GM19099 (cell line): Measurements from ENCODE around the gene AP3D1.

Source experiments
- POLR2A ChIP-seq: IDR thresholded peaks from 3 replicates; pipeline ENCODE4 v1.6.1; 2011; ENCODE audit warnings: low read depth; ENCODE audit not compliant: insufficient read length; ENCODE audit errors: extremely low read depth

AP3D1 gene

DNA sequence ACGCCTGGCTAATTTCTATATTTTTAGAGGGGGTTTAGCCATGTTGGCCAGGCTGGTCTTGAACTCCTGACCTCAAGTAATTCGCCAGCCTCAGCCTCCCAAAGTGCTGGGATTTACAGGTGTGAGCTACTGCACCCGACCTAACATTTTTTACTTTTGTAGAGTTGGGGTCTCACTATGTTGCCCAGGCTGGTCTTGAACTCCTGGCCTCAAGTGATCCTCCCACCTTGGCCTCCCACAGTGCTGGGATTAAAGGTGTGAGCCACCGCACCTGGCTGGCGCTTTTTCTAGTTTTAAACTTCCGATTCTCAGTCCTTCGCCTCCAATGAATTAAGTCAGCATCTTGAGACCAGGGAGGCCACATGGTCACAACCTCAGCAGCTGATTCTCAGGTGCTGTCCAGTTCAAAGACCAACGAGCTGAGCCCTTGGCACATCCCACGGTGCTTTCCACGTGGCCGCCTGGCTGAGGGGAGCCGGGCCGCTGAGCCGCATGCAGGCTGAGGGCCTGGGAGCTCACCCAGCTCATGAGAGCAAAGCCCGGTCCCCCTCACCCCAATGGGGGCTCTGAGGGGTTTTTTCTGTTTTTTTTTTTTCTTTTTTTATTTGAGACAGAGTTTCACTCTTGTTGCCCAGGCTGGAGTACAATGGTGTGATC, 9.1 kb downstream of the AP3D1 start:
- no peak for TF ChIP-seq POLR2A

DNA sequence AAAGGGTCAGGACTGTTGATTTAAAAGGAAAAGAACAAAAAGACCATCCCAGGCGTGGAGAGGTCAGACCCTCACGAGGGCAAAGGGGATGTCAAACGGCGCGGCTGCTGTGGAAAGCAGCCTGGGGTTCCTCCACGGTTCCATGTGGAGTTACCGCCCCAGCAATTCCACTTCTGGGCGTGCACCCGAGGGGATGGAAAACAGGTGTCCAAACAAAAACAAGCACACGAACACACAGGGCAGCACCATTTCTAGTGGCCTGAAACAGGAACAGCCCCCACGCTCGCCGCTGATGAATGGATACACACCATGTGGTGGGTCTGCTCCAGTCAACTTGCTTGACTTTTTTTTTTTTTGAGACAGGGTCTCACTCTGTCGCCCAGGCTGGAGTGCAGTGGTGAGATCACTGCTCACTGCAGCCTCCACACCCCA, 11.2 kb downstream of the AP3D1 start:
- no peak for TF ChIP-seq POLR2A

DNA sequence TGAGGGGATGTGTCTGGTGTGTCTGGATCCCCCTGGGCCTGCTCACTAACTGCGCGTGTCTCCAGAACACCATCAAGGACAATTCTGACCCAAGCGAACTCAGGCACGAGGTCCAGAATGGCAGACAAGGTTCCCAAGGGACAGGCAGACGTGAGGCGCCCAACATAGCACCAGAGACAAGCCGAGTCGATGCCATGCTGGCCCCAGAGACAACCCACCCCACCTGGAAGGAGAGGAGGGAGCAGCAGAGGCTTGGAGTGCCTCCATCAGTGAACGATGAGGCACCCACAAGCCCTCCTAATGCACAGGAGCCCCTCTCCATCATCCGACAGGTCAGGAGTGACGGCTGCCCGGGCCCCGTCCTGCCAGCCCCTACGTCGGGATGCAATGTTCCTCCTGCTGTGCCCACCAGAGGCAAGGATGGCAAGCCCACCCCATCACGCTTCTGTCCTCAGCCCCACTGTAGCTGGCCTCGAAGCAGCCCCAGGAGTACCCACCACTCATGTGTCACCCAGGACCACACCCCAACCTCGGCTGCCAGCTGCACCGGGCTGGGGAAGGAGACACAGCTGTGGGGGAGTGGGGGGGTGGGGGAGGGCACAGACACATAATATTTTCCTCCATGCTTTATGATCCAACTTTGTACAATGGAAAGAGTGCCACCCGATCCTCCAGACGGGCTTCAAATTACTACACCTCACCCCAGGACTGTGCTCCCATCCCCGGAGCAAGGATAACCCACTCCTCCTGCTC, 11.8 kb downstream of the AP3D1 start:
- TF ChIP-seq POLR2A: no peak

DNA sequence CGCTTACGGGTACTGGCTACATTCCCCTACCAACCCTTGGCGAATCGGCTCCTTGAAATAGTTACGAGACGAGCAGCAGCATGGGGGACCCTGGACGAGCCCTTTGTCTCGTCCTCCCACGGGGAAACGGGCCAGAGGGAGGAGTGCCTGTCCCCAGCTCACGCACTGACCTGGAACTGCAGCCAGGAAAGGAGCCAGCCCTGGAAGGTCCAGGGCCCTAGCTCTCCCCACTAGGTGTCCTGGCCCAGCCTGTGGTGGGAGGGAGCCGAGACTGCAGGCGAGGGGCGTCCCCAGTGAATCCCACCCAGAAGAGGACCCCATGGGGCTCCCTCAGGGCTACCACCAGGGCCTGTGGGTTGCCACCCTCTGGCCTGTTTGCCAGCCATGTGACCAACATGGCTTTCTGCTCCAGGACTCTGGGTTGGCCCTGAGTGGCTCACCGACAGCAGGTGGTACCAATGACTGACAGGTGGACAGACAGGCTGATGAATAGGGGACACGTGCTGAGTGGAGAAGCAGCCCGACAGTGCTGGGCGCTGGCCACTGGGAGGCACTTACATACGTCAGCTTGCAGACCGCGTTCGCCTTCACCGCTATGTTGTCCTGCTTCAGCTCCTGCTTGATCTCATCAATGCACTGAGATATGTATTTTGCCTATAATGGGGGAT, 13.2 kb downstream of the AP3D1 start:
- TF ChIP-seq POLR2A: no peak

DNA sequence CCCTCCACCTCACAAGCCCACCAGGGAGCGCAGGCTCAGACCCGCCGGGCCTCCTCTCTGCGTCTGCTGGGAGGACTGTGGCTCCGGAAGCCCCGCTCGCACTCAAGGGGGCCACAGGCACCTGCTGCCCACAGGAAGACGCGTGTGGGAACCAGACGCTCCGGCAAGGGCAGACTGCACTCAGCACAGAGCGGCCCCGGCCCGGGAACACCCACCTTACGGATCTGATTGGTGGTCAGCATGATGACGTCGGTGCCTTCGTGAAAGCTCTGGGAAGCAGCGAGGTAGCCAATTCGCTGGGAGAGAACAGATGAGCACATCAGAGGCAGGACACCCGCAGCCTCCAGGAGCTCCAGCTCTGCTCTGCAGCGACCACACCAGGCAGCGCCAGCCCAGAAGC, 14.6 kb downstream of the AP3D1 start:
- TF ChIP-seq POLR2A: no peak

DNA sequence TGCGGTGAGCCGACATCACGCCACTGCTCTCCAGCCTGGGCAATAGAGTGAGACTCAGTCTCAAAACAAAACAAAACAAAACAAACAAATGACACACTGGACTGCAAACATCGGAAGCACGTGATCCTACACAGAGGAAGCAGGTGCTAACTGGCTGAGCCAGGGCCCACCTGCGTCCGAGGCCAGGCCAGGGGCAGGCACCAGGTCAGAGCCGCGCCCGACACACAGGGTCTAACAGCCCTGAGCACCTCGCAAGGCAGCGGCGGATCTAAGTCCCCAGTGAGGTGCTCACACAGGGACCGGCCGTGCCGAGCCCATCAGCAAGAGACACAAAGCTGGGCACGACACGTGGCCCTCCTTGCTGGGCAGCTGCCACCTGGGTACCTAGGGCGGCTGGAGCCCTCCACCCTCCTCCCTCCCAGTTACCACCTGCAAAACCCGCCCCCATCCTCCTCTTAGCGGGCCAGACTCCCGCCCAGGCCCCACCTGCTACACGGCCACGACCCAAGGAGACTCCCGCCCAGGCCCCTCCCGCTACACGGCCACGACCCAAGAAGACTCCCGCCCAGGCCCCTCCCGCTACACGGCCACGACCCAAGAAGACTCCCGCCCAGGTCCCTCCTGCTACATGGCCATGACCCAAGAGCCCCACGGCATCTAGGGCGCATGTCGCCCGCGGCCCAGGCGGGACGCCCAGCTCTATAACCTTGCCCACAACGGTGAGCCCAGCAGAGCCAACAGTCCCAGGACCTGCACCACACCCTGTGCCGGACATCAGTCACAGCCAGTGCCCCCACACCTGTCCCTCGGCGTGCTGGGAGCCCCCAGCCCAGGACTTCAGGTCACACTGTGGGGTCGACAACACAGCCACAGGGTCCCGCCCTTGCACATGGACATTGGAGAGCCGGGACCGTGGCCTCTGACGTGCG, 15.6 kb downstream of the AP3D1 start:
- no peak for TF ChIP-seq POLR2A

DNA sequence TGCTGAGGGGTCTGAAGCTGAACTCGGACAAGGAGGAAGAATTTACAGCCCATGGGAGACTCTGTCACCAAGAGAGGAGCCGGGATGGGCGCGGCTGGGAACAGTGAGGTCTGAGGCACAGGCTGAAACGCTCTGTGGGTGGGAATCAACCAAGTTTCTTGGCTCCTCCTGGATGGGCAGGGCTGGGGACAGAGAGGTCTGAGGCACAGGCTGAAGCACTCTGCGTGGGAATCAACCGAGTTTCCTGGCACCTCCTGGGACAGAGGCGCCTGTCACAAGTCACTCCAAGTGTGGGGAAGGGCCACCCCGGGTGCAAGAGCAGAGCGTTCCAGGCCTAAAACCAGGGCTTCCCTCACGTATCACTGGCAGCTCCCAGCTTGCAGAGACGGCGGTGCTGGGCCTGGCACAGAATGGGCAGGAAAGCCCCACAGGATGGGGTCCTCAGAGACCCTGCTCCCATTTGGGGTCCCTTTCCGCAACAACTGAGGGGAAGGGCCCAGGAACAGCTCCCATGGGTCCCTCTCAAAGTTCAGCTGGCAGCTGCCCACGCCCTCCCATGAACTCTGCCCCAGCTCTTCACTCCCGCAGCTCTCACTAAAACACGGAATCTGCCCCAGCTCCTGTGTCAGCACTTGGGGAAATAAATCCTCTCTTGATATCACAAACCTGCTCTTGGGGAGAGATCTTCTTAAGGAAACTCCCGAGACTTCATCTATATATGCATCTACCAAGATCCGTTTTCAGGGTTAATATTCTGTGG, 18.5 kb downstream of the AP3D1 start:
- no peak for TF ChIP-seq POLR2A

DNA sequence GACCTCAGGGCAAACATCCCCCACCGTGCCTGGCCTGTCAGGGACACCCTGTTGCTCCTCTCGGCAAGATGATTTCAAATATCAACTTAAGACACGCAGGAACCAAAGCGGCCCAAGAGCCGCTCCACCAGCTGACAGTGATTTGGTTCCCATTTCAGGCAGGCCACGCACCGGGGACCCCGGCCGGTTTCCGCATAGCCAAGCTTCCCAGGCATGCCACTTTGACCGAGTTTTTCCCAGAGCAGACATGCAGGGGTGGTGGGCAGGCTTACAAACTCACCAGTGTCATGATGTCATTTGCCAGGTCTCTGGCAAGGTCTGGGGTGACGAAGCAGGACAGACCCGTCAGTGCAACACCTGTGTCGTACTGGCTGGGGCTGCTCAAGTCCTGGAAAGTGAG, 19.2 kb downstream of the AP3D1 start:
- TF ChIP-seq POLR2A: no peak

DNA sequence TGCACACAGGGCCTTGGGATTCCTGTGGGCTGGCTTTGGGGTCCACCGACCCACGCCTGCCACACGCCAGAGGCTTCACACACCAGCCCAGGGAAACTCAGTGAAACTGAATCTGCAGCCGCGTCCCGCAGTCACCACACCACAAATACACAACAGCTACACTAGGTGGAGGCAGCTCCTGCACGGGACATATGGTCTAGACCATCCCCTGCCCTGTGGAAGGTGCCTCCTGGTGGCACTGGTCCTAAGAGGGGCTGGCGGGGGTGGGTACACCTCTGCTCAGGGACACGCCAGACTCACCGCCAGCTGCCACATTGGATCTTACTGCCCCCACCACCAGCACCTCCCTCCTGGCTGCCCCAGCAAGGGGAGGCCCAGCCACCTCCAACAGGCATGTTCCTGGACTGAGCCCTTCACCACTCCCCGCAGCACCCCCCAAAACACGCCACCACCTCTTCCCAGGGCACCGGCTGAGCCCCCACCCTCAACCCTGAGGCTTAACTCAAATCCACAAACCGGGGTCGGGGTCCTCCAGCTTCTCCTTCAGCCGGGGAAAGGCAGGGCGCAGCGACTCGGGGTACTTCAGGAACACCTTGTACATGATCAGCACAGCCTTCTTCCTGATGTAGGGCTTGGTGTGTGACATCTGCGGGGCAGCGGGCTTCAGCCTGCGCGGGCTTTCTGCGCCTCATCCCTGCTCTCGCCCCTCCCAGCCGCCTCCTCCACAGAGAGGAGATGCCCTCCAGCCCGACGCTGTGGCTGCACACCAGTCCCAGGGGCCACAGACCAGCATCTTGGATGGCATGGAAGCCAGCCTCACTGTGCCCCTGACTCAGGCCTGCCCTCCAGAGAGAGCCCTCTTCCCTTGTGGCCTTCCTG, 21.2 kb downstream of the AP3D1 start:
- no peak for TF ChIP-seq POLR2A

DNA sequence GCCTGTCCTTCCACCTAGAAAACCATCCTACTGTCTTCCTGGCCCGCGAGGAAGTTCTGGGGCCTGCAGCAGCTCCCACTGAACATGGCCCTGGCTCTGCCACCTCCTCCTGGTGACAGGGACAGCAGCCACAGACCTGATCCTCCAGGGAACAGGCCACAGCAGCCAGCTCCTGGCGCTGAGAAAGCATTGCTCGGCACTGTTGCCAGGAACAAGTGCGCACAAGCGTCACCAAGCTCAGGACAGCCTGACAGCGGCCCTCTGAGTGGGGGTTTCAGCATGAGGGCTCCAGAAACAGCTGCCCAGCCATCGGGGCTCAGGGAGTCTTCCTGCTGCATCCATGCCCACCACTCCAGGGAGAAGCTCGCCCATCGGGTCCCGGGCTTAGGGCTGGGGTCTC, 21.9 kb downstream of the AP3D1 start:
- no peak for TF ChIP-seq POLR2A

DNA sequence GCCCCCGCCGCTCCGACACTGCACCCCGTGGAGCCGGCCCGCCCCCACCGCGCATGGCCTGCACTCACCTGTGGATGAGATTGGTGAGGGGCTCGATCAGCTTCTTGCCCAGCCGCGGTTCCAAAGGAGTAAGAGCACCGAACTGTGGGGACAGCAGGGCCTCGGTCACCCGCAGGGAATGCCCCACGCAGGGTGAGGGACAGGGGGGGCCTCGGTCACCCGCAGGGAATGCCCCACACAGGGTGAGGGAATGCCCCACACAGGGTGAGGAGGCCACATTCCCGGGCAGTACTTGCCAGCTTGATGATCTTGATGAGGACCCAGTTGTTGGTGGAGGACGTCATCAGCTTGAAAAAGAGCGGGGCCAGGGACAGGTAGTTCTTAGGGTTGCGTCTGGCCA, 22.3 kb downstream of the AP3D1 start:
- TF ChIP-seq POLR2A: no peak

DNA sequence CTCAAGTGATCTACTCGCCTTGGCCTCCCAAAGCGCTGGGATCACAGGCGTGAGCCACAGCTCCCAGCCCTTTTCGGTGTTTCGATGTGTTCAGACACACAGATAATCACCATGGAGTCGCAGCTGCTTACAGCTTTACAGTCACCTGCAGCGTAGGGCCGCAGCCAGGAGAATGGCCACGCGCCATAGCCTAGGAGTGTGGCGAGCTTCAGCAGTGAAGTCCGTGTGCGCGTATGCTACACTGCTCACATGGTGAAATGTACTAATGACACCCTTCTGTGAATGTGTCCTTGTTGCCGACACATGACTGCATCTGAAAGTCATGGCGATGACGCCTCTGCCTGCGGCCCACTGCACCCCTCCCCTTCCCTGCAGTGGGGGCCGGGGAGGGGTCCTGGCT, 23.6 kb downstream of the AP3D1 start:
- TF ChIP-seq POLR2A: no peak

DNA sequence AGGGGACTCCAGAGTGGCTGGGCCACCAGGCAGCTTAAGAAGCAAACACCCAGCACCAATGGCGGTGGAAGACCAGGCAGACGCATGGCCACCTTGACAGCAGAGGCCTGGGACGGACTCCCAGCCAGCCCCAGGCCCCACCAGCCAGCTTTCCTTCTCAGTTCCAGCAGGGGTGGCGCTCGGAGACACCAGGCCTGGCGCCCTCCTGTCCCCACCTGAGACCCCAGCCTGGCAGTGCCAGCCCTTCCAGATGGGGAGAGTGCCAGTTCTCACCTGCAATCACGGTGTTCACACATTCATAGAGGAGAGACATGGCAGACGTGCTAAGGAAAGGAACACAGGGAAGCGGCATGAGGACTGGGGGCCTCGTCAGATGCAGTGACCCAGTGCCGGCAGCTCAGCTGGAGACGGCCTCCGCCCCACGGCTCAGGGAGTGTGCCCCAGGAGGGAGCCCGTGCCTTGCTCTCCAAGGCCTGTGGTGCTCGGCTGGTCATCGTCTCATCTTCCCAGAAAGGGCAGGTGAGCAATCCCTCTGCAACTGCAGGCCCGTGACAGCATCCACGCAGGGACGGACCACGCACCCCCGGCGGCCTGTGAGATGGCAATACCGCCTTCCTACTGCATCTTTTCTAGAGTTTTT, 24.4 kb downstream of the AP3D1 start:
- TF ChIP-seq POLR2A: no peak
